RWPE1 (cell line): ENCODE measurements around the gene GALNTL6.

ENCODE experiments used
- CTCF ChIA-PET: fragments of 350-600 bp; sonication (Branson Sonifier 250); formaldehyde crosslinking; extraction: SDS; loops from one replicate; lab custom pipeline; 2021; lab: Yijun Ruan, JAX
- POLR2A ChIA-PET: fragments of 400-600 bp; formaldehyde crosslinking; extraction: SDS; loops from one replicate; lab custom pipeline; 2020; ENCODE audit warnings: antibody characterized with exemption; ENCODE audit not compliant: low non-redundant PET; lab: Yijun Ruan, JAX
- DNase-seq: peaks from one replicate; pipeline ENCODE4 v3.0.0; 2012; ENCODE audit warnings: low spot score
- H3K27ac ChIP-seq: fragments of 450-650 bp; 2 replicates; pipeline ENCODE4 v1.5.1; 2017
- TF ChIP-seq, protein P1 (sequence below): fragments of 450-650 bp; conservative IDR thresholded peaks from 2 replicates; pipeline ENCODE4 v1.5.1; 2017; ENCODE audit warnings: low read depth, mild to moderate bottlenecking

Gene GALNTL6

GRCh38 chr4:172018358-172018757 lies 205.2 kb downstream of the GALNTL6 start:
- no peak overlapping the region for H3K27ac ChIP-seq
- ChIA-PET CTCF (interaction anchor here (0.8 kb wide), 2 partner anchors 16 to 1121 kb away, joined by 3 read pairs; no protein-coding TSS in a partner anchor), POLR2A (no interaction called here)
- TF ChIP-seq, protein P1, sequence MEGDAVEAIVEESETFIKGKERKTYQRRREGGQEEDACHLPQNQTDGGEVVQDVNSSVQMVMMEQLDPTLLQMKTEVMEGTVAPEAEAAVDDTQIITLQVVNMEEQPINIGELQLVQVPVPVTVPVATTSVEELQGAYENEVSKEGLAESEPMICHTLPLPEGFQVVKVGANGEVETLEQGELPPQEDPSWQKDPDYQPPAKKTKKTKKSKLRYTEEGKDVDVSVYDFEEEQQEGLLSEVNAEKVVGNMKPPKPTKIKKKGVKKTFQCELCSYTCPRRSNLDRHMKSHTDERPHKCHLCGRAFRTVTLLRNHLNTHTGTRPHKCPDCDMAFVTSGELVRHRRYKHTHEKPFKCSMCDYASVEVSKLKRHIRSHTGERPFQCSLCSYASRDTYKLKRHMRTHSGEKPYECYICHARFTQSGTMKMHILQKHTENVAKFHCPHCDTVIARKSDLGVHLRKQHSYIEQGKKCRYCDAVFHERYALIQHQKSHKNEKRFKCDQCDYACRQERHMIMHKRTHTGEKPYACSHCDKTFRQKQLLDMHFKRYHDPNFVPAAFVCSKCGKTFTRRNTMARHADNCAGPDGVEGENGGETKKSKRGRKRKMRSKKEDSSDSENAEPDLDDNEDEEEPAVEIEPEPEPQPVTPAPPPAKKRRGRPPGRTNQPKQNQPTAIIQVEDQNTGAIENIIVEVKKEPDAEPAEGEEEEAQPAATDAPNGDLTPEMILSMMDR = no peak
- DNase-seq = peak; percentile 28

- no peak for DNase-seq
- TF ChIP-seq, protein P1 = no peak
- POLR2A ChIA-PET = no interaction called here
- CTCF ChIA-PET = no interaction called here
- H3K27ac ChIP-seq = no peak overlapping the region
These were observed 222.4 kb downstream of the GALNTL6 start for GRCh38 chr4:172035562-172035961.

- CTCF ChIA-PET = no interaction called here
- no peak for DNase-seq
- H3K27ac ChIP-seq = no peak overlapping the region
- POLR2A ChIA-PET = no interaction called here
- TF ChIP-seq, protein P1 = no peak
These were observed 227.6 kb downstream of the GALNTL6 start for GRCh38 chr4:172040766-172041165.

- H3K27ac ChIP-seq = no peak overlapping the region
- ChIA-PET CTCF (interaction anchor here (1.0 kb wide), 1 partner anchor 8 kb away, joined by 3 read pairs; no protein-coding TSS in a partner anchor), POLR2A (no interaction called here)
- TF ChIP-seq, protein P1 = no peak
- DNase-seq = peak; percentile 16
These were observed 229.5 kb downstream of the GALNTL6 start for GRCh38 chr4:172042714-172043114.

DNA sequence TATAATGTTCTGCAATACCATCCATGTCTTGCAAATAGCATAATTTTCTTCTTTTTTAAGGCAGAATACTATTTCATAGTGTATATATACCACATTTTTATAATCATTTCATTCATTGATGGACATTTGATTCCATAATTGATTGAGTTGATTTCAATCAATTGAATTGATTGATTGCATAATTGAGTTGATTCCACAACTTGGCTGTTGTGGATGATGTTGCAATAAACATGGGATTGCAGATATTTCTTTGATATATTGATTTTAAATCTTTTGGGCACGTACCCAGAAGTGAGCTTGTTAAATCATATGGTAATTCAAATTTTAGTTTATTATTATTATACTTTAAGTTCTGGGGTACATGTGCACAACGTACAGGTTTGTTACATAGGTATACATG lies 232.8 kb downstream of the GALNTL6 start:
- H3K27ac ChIP-seq = no peak overlapping the region
- DNase-seq = no peak
- CTCF ChIA-PET = no interaction called here
- POLR2A ChIA-PET = no interaction called here
- TF ChIP-seq, protein P1 = no peak

GRCh38 chr4:172048666-172049065 lies 235.5 kb downstream of the GALNTL6 start:
- CTCF ChIA-PET = no interaction called here
- DNase-seq = no peak

More at GRCh38 chr4:172048666-172049065, 235.5 kb downstream of the GALNTL6 start:
- no peak overlapping the region for H3K27ac ChIP-seq
- POLR2A ChIA-PET = no interaction called here
- TF ChIP-seq, protein P1 = no peak
